ENCODE results near the gene NPIPB4. TPM values are rescaled to one million over a fixed set of nuclear protein-coding genes. Genes with fewer than 3 reads are reported as not detected.
"Not testable (repeated sequence)": the region's sequence is repeated elsewhere in the genome, so short reads cannot be mapped to it uniquely, and the experiment has no call there.

NPIPB4 gene
- polyA plus RNA-seq, 3 donors, result 0.17 to 87.7 (median 0.55) TPM

GRCh38 chr16:21790506-21790905 lies 67.0 kb downstream of the NPIPB4 start:
- H3K9ac ChIP-seq (ENCODE audit: insufficient read depth, low read length, poor library complexity, severe bottlenecking); H3K36me3 ChIP-seq (replicated peaks in 1 of 2; ENCODE audit: control insufficient read depth in 1 of 2, insufficient read depth in 2 of 2, low read length in 2 of 2); DNase-seq; H3K4me1 ChIP-seq (ENCODE audit: control insufficient read depth in 1 of 2, insufficient read depth in 2 of 2, low read length in 2 of 2); H3K9me3 ChIP-seq (replicated peaks in 1 of 2; ENCODE audit: control insufficient read depth in 1 of 2, insufficient read depth in 1 of 2, low read length in 2 of 2); H2AFZ ChIP-seq (ENCODE audit: insufficient read depth, low read depth, low read length, poor library complexity, severe bottlenecking); H3K9me3 Mint-ChIP-seq; H3K27me3 Mint-ChIP-seq (ENCODE audit: low read depth in 3 of 3); H4K20me1 ChIP-seq (ENCODE audit: insufficient read depth, low read length); H3K4me3 Mint-ChIP-seq; H3K4me1 Mint-ChIP-seq; H3K79me2 ChIP-seq (ENCODE audit: insufficient read depth, low read length); H3K4me3 ChIP-seq (replicated peaks in 1 of 3; ENCODE audit: low read depth in 2 of 3, low read length in 3 of 3); H3K4me2 ChIP-seq (replicated peaks; ENCODE audit: extremely low read depth, low read length, poor library complexity, severe bottlenecking); H3K36me3 Mint-ChIP-seq; intact Hi-C loops (cut with micrococcal nuclease); H3K27me3 ChIP-seq (ENCODE audit: control insufficient read depth in 2 of 2, insufficient read depth in 2 of 2, low read length in 2 of 2): not testable (repeated sequence)
- H3K27ac Mint-ChIP-seq, result peak overlapping the region in 4 of 7 donors; percentile 40 to 80 (median 62)
- peak overlapping the region in 1 of 2 donors; percentile 70 for H3K27ac ChIP-seq (ENCODE audit: low read depth in 1 of 2, low read length in 2 of 2)
- no CpG with 5 or more reads among the region's 1 CpG for WGBS (ENCODE audit: insufficient coverage)

Small RNA genes lying within 50 kb of the gene (small RNA-seq; reads per million reads assigned to genes)
- not detected for gene AC092375.3 (ENCODE audit: insufficient read length, low read depth)

Other genes starting within 250 kb of the NPIPB4 start
- 100 to 1,000 TPM in 2 of 3 donors, 10 to 100 TPM in 1; 86.2 to 276 (median 159) TPM for gene IGSF6, start 205.1 kb downstream of the NPIPB4 start, polyA plus RNA-seq
- gene OTOA, start 193.8 kb downstream of the NPIPB4 start, polyA plus RNA-seq, result under 1 TPM; 0.11 to 0.23 (median 0.21) TPM
- gene UQCRC2, start 95.6 kb upstream of the NPIPB4 start, polyA plus RNA-seq, result 100 to 1,000 TPM; 101 to 195 (median 189) TPM
- gene PDZD9, start 143.4 kb upstream of the NPIPB4 start, polyA plus RNA-seq, result under 1 TPM in 1 of 3 donors, not detected in 2; 0.31 TPM
- gene MOSMO, start 150.4 kb upstream of the NPIPB4 start, polyA plus RNA-seq, result 1 to 10 TPM in 2 of 3 donors, under 1 TPM in 1; 0.95 to 9.1 (median 2.5) TPM
- under 1 TPM in 1 of 3 donors, not detected in 2; 0.09 TPM for gene VWA3A, start 234.8 kb upstream of the NPIPB4 start, polyA plus RNA-seq